SK-N-SH (cell line): ENCODE measurements around the gene KIAA1191. TPM values are rescaled to one million over a fixed set of nuclear protein-coding genes. Genes with fewer than 3 reads are reported as not detected.

Source experiments
- CTCF ChIA-PET: fragments of 300-600, 350-600 bp; formaldehyde crosslinking; extraction: SDS; loops from one replicate; lab custom pipeline; 2021; lab: Yijun Ruan, JAX
- POLR2A ChIA-PET: fragments of 350-600 bp; sonication (Branson Sonifier 250); formaldehyde crosslinking; extraction: SDS; loops from one replicate; lab custom pipeline; 2020; ENCODE audit warnings: antibody characterized with exemption, inconsistent platforms; lab: Yijun Ruan, JAX
- DNase-seq: peaks from one replicate; pipeline ENCODE4 v3.0.0; 2012
- H2AFZ ChIP-seq: fragments of 200-600 bp; sonication (generic); 2 replicates; pipeline ENCODE4 v1.8.1; 2016; ENCODE audit warnings: antibody characterized with exemption, mild to moderate bottlenecking, low read depth
- H3F3A ChIP-seq: fragments of 200-600 bp; sonication (generic); replicated peaks from 2 replicates; pipeline ENCODE3; 2016; ENCODE audit warnings: antibody characterized with exemption, mild to moderate bottlenecking; ENCODE audit not compliant: insufficient read depth
- H3K27ac ChIP-seq, 2 experiments: fragments of 200-500 bp in 1 of 2; fragments of 200-600 bp in 1 of 2; sonication (Bioruptor generic) in 1 of 2; sonication (generic), shearing (Covaris generic) in 1 of 2; 2 replicates each; pipeline versions ENCODE4 v1.5.1 to v1.6.1; 2014 to 2016; ENCODE audit warnings: low read depth in 2 of 2, inconsistent platforms in 1 of 2, low read length in 1 of 2, mild to moderate bottlenecking in 1 of 2, mixed read lengths in 1 of 2
- H3K27me3 ChIP-seq: fragments of 200-600 bp; sonication (generic), shearing (Covaris generic); 2 replicates; pipeline ENCODE4 v1.6.1; 2016; ENCODE audit warnings: mixed run types; ENCODE audit not compliant: insufficient read depth
- H3K36me3 ChIP-seq, 2 experiments: fragments of 200-500 bp in 1 of 2; fragments of 200-600 bp in 1 of 2; sonication (Bioruptor generic) in 1 of 2; sonication (generic) in 1 of 2; replicated peaks in 1 of 2; 2 replicates each; pipeline versions ENCODE3 to v1.5.1; 2014 to 2016; ENCODE audit warnings: low read length in 1 of 2, mild to moderate bottlenecking in 1 of 2; ENCODE audit not compliant: insufficient read depth in 2 of 2, control insufficient read depth in 1 of 2
- H3K4me1 ChIP-seq, 2 experiments: fragments of 200-500 bp in 1 of 2; fragments of 200-600 bp in 1 of 2; sonication (Bioruptor generic) in 1 of 2; sonication (generic), shearing (Covaris generic) in 1 of 2; 2 replicates each; pipeline versions ENCODE4 v1.5.1 to v1.6.1; 2014 to 2016; ENCODE audit warnings: low read depth in 1 of 2, low read length in 1 of 2, mixed run types in 1 of 2; ENCODE audit not compliant: insufficient read depth in 2 of 2, control insufficient read depth in 1 of 2
- H3K4me2 ChIP-seq: fragments of 200-600 bp; sonication (generic), shearing (Covaris generic); 2 replicates; pipeline ENCODE4 v1.6.1; 2017; ENCODE audit warnings: mixed run types
- H3K4me3 ChIP-seq, 2 experiments: fragments of 200-500 bp in 1 of 2; fragments of 200-600 bp in 1 of 2; sonication (Bioruptor generic) in 1 of 2; sonication (generic), shearing (Covaris generic) in 1 of 2; 2 replicates each; pipeline versions ENCODE4 v1.5.1 to v1.8.1; 2014 to 2016; ENCODE audit warnings: low read depth in 2 of 2, inconsistent platforms in 1 of 2, low read length in 1 of 2, mild to moderate bottlenecking in 1 of 2, mixed read lengths in 1 of 2, moderate library complexity in 1 of 2
- H3K79me2 ChIP-seq: fragments of 200-600 bp; sonication (generic); 2 replicates; pipeline ENCODE4 v1.8.1; 2017; ENCODE audit warnings: mild to moderate bottlenecking; ENCODE audit not compliant: insufficient read depth
- H3K9ac ChIP-seq: fragments of 200-600 bp; sonication (generic); 2 replicates; pipeline ENCODE4 v1.6.1; 2017; ENCODE audit warnings: mixed run types
- H3K9me2 ChIP-seq: fragments of 200-600 bp; sonication (generic); 2 replicates; pipeline ENCODE4 v1.6.1; 2017; ENCODE audit warnings: mixed run types
- H3K9me3 ChIP-seq: fragments of 200-600 bp; sonication (generic); 2 replicates; pipeline ENCODE4 v1.6.1; 2017; ENCODE audit warnings: mixed run types, mild to moderate bottlenecking, moderate library complexity
- H4K20me1 ChIP-seq: fragments of 200-600 bp; sonication (generic); 2 replicates; pipeline ENCODE4 v1.6.1; 2017; ENCODE audit warnings: mild to moderate bottlenecking, mixed run types; ENCODE audit not compliant: insufficient read depth
- CHD2 ChIP-seq: fragments of 150-350 bp; IDR thresholded peaks from 2 replicates; pipeline ENCODE4 v1.6.1; 2018; ENCODE audit warnings: low read length; ENCODE audit not compliant: partially characterized antibody
- ELF1 ChIP-seq: IDR thresholded peaks from 2 replicates; pipeline ENCODE4 v1.4.0; 2012
- EP300 ChIP-seq, 2 experiments: IDR thresholded peaks; 2 replicates each; pipeline versions ENCODE4 v1.4.0 to v1.6.1; 2012; ENCODE audit warnings: borderline replicate concordance in 1 of 2, low read depth in 1 of 2, low read length in 1 of 2
- FOXJ3 ChIP-seq: sonication (generic); formaldehyde crosslinking; IDR thresholded peaks from 2 replicates; pipeline ENCODE4 v1.5.1; 2020; ENCODE audit warnings: mild to moderate bottlenecking, missing genetic modification reagents
- GABPA ChIP-seq: IDR thresholded peaks from 2 replicates; pipeline ENCODE4 v1.4.0; 2012; ENCODE audit warnings: low read depth, mild to moderate bottlenecking
- GATA2 ChIP-seq: sonication (generic); formaldehyde crosslinking; IDR thresholded peaks from 2 replicates; pipeline ENCODE4 v1.5.0; 2020; ENCODE audit warnings: mild to moderate bottlenecking, missing genetic modification reagents
- JUND ChIP-seq: IDR thresholded peaks from 2 replicates; pipeline ENCODE4 v1.4.0; 2012
- MEF2A ChIP-seq: IDR thresholded peaks from 2 replicates; pipeline ENCODE4 v1.4.0; 2012; ENCODE audit warnings: low read depth, borderline replicate concordance
- MXI1 ChIP-seq: IDR thresholded peaks from 2 replicates; pipeline ENCODE4 v1.6.1; 2012; ENCODE audit warnings: mild to moderate bottlenecking, low read depth, low read length, improper control_type of control experiment
- NRF1 ChIP-seq: IDR thresholded peaks from 2 replicates; pipeline ENCODE4 v1.6.1; 2012; ENCODE audit warnings: low read depth, mild to moderate bottlenecking, low read length
- PBX3 ChIP-seq: IDR thresholded peaks from 2 replicates; pipeline ENCODE4; 2012
- POLR2AphosphoS5 ChIP-seq: IDR thresholded peaks from 2 replicates; pipeline ENCODE4 v1.6.1; 2012; ENCODE audit warnings: low read depth, low read length
- RXRA ChIP-seq: IDR thresholded peaks from 2 replicates; pipeline ENCODE4 v1.4.0; 2012; ENCODE audit warnings: low read depth, mild to moderate bottlenecking, borderline replicate concordance
- SIN3A ChIP-seq: IDR thresholded peaks from 2 replicates; pipeline ENCODE4 v1.6.1; 2012; ENCODE audit warnings: low read depth, mild to moderate bottlenecking, low read length, moderate library complexity, borderline replicate concordance
- TAF1 ChIP-seq: IDR thresholded peaks from 2 replicates; pipeline ENCODE4 v1.6.1; 2012; ENCODE audit warnings: low read depth, mild to moderate bottlenecking, low read length, moderate library complexity, borderline replicate concordance
- TCF12 ChIP-seq: IDR thresholded peaks from 2 replicates; pipeline ENCODE4 v1.4.0; 2012
- USF1 ChIP-seq: IDR thresholded peaks from 2 replicates; pipeline ENCODE4 v1.4.0; 2012; ENCODE audit warnings: low read depth, borderline replicate concordance
- YY1 ChIP-seq: IDR thresholded peaks from 2 replicates; pipeline ENCODE4 v1.4.0; 2012; ENCODE audit warnings: low read depth, mild to moderate bottlenecking
- ZBTB33 ChIP-seq: IDR thresholded peaks from 2 replicates; pipeline ENCODE4 v1.4.0; 2012; ENCODE audit warnings: low read depth, borderline replicate concordance
- WGBS: methylation state at CpG from one replicate; pipeline ENCODE4 v1.1.6; 2017; ENCODE audit warnings: low lambda C conversion rate; 5-methylcytosine and 5-hydroxymethylcytosine counted together
- polyA plus RNA-seq, 3 experiments: library from polyadenylated mRNA; depleted of rRNA; stranded (reverse); fragments of >200 nt; gene quantifications; 2 replicates each; pipeline ENCODE4 v1.2.3, GENCODE V29; 2012
- TF ChIP-seq, protein P1 (sequence below): fragments of 150-350 bp; IDR thresholded peaks from 2 replicates; pipeline ENCODE4 v1.6.1; 2016; ENCODE audit warnings: mild to moderate bottlenecking, low read depth, low read length

The KIAA1191 gene
- polyA plus RNA-seq, 1 of the 3 experiments (the other 2 are of a cell fraction) = 100 TPM

DNA sequence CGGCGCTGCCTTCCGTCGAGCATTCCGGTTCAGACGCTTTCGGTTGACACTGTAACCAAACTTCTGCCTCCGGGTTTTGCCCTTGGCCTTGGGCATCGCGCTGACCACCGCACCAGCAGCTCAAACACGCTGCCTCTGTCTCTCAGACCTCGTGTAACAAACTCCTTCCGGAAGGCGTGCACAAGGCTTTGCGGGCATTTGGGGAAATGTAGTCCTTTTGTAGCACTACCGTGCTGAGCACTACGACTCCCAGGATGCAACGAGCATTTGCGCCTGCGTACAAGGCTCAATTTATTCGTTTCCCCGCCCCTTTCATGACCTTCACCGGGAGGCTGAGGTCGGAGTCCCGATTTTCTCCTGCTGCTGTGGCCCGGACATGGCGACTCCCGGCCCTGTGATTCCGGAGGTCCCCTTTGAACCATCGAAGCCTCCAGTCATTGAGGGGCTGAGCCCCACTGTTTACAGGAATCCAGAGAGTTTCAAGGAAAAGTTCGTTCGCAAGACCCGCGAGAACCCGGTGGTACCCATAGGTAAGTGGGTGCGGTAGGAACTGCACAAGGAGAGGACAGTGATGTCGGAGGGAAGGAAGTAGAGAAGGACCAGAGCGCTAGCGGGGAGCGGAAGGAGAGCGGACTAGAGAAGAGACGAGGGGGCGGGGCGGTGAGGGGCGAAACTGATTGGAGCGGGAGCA lies 27.0 kb upstream of the KIAA1191 start, which contains the start of the genes HIGD2A and NOP16 (continued):
- TF ChIP-seq GABPA = peak; percentile 85
- peak; percentile 97 for TF ChIP-seq ZBTB33
- peak; percentile 85 for TF ChIP-seq TAF1
- TF ChIP-seq USF1 = peak; percentile 47; the same call in 1 of the 2 replicates
- peak; percentile 74 for TF ChIP-seq ELF1
- TF ChIP-seq POLR2AphosphoS5 = peak; percentile 79
- TF ChIP-seq NRF1 = peak; percentile 57; the same call in 1 of the 2 replicates
- no peak for TF ChIP-seq JUND

DNA sequence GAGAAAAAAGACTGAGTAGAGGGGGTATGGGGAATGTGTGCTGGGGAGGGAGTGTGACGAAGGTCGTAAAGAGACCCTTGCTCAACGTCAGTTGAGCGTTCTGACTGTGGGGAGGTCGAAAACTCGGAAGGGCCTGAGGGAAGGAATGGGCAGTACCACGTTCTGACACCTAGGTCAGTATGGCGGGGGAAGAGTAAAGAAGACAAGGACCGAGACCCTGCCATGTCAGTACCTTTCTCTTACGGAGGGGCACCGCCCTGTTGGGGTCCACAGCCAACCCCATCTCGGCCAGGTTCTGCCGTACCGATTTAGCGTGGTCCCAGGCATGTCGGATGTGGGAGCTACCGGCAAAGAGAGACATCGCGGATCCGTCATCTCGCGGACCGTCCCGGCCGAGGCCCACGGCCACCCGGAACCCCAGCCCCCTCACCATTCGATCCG lies 26.5 kb upstream of the KIAA1191 start:
- CTCF ChIA-PET = interaction anchor here (0.8 to 2.5 kb wide), 3 partner anchors 26 to 53 kb away, joined by 3 to 7 read pairs (median 6); partner anchors contain the start of genes CLTB and KIAA1191
- Histone ChIP-seq H3K36me3 (peaks cover 18 to 42% of the 10 kb centered on the region in 2 experiments), H4K20me1 (no peaks in the 10 kb centered on the region), H3K9me2 (no peaks in the 10 kb centered on the region), H3K9me3 (no peaks in the 10 kb centered on the region), H3K4me2 (peak overlapping the region; percentile 86), H3K27me3 (no peaks in the 10 kb centered on the region), H3F3A (peaks cover 6% of the 10 kb centered on the region), H3K4me1 (peaks cover 0 to 14% of the 10 kb centered on the region in 2 experiments; a peak in 2 of 4 replicates), H3K4me3 (peak overlapping the region; percentile 92 to 96), H2AFZ (peak overlapping the region; percentile 19; the same call in 1 of the 2 replicates), H3K27ac (peak overlapping the region; percentile 97; a peak in 3 of 4 replicates), H3K79me2 (peaks cover 51% of the 10 kb centered on the region), H3K9ac (peak overlapping the region; percentile 96)
- 2% methylated on average over 17 of the region's 29 CpGs for WGBS
- no peak for TF ChIP-seq RXRA
- TF ChIP-seq NRF1 = no peak
- TF ChIP-seq SIN3A = no peak; the same call in 1 of the 2 replicates
- TF ChIP-seq, protein P1, sequence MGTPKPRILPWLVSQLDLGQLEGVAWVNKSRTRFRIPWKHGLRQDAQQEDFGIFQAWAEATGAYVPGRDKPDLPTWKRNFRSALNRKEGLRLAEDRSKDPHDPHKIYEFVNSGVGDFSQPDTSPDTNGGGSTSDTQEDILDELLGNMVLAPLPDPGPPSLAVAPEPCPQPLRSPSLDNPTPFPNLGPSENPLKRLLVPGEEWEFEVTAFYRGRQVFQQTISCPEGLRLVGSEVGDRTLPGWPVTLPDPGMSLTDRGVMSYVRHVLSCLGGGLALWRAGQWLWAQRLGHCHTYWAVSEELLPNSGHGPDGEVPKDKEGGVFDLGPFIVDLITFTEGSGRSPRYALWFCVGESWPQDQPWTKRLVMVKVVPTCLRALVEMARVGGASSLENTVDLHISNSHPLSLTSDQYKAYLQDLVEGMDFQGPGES = no peak
- TF ChIP-seq PBX3 = no peak
- TF ChIP-seq YY1 = no peak
- TF ChIP-seq ELF1 = no peak
- no peak for TF ChIP-seq FOXJ3
- TF ChIP-seq MXI1 = no peak
- no peak for TF ChIP-seq CHD2
- TF ChIP-seq TAF1 = no peak
- no peak for TF ChIP-seq USF1
- TF ChIP-seq MEF2A = no peak
- TF ChIP-seq TCF12 = no peak
- TF ChIP-seq EP300 (IDR thresholded peaks at IDR 0.05; ENCODE audit: borderline replicate concordance in 1 of 2, low read depth in 1 of 2, low read length in 1 of 2) = no peak
- TF ChIP-seq GATA2 (CRISPR knock-in tag) = no peak
- DNase-seq = peak; percentile 65
- POLR2A ChIA-PET = interaction anchor here (0.8 to 2.0 kb wide), 5 partner anchors 8 to 149 kb away, joined by 3 to 7 read pairs (median 6); partner anchors contain the start of genes KIAA1191 and RNF44
